Esophagus squamous epithelium (tissue), 5 donors: ENCODE measurements around the gene TFEC. TPM values are rescaled to one million over a fixed set of nuclear protein-coding genes. Genes with fewer than 3 reads are reported as not detected.
"Not testable (repeated sequence)": the region's sequence is repeated elsewhere in the genome, so short reads cannot be mapped to it uniquely, and the experiment has no call there.

Experiments
- DNase-seq: peaks from one replicate; lab custom pipeline; 2025; lab: John Stamatoyannopoulos, UW
- H3K27ac ChIP-seq, 4 donors: fragments of 200-600 bp; sonication (generic); one replicate each; pipeline ENCODE4 v1.5.1; 2016 to 2019; ENCODE audit warnings: mild to moderate bottlenecking in 1 of 4
- H3K27me3 ChIP-seq, 4 donors: fragments of 200-600 bp; sonication (generic); 1 replicate in 3 of 4; 2 replicates in 1 of 4; pipeline versions ENCODE4 v1.5.1 to v1.6.0; 2017 to 2021; ENCODE audit warnings: antibody characterized with exemption in 1 of 4
- H3K36me3 ChIP-seq, 3 donors: fragments of 200-600 bp; sonication (generic); one replicate each; pipeline ENCODE4 v1.5.1; 2016 to 2019
- H3K4me1 ChIP-seq, 3 donors: fragments of 200-600 bp; sonication (generic); one replicate each; pipeline ENCODE4 v1.5.1; 2017 to 2019
- H3K4me3 ChIP-seq, 4 donors: fragments of 200-600 bp; sonication (generic); 1 replicate in 3 of 4; 2 replicates in 1 of 4; pipeline ENCODE4 v1.5.1; 2016 to 2019; ENCODE audit warnings: mild to moderate bottlenecking in 2 of 4, moderate library complexity in 1 of 4
- H3K9me3 ChIP-seq, 3 donors: fragments of 200-600 bp; sonication (generic); one replicate each; pipeline ENCODE4 v1.5.1; 2016 to 2019
- POLR2A ChIP-seq, 4 donors: fragments of 450-650 bp; IDR thresholded peaks; one replicate each; pipeline ENCODE4 v1.6.1; 2017; ENCODE audit warnings: antibody characterized with exemption in 4 of 4, mild to moderate bottlenecking in 4 of 4, moderate library complexity in 3 of 4
- WGBS, 2 donors: methylation state at CpG; one replicate each; pipeline ENCODE4 v1.1.5; 2018; 5-methylcytosine and 5-hydroxymethylcytosine counted together
- intact Hi-C: fragments of 100-400 bp; cut with DNase I; formaldehyde crosslinking; loops from one replicate; pipeline ENCODE4 v1.15.0; 2022
- total RNA-seq, 4 donors: library from RNA; depleted of rRNA; stranded (reverse); fragments of >200 nt; gene quantifications; one replicate each; pipeline ENCODE4 v1.1.0, GENCODE V29; 2016
- TF ChIP-seq, protein P1 (sequence below), 6 experiments: fragments of 450-650 bp in 4 of 6; fragments of 200-600 bp in 2 of 6; sonication (generic) in 2 of 6; IDR thresholded peaks; one replicate each; pipeline ENCODE4 v1.5.1; 2016 to 2019; ENCODE audit warnings: antibody characterized with exemption in 6 of 6, mild to moderate bottlenecking in 4 of 6, moderate library complexity in 4 of 6
- donor health status: DM: yes; HTN: yes; CAD: no.

TFEC gene
- total RNA-seq, 4 donors from 2014 or later: 0.40 to 2.7 (median 1.6) TPM; not detected in 1

DNA sequence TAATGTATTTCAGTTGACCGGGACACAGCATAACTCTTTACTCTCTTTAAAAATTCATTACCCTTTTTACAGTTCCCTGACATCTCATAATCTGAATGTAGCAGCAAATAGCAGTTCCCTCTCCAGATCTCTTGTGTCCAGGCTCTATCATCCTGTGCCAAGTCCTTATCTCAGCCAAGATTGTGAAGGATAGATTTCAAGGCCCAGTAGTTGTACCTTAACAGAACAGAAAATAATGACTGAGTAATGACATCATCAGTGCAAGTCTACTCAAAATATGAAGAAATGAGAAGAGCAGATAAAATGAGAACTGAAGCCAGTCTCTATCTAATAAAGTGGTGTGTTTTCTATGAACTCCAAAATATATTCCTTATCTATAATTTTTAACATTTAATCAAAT, 92.6 kb downstream of the TFEC start:
- H3K4me3 ChIP-seq: no peak overlapping the region
- 79 to 85% methylated on average over 1 of the region's 1 CpG for WGBS, 2 donors
- intact Hi-C loops: no loop called here
- no peak overlapping the region for H3K27ac ChIP-seq
- no peak for TF ChIP-seq POLR2A (IDR thresholded peaks at IDR 0.05)
- TF ChIP-seq, protein P1, sequence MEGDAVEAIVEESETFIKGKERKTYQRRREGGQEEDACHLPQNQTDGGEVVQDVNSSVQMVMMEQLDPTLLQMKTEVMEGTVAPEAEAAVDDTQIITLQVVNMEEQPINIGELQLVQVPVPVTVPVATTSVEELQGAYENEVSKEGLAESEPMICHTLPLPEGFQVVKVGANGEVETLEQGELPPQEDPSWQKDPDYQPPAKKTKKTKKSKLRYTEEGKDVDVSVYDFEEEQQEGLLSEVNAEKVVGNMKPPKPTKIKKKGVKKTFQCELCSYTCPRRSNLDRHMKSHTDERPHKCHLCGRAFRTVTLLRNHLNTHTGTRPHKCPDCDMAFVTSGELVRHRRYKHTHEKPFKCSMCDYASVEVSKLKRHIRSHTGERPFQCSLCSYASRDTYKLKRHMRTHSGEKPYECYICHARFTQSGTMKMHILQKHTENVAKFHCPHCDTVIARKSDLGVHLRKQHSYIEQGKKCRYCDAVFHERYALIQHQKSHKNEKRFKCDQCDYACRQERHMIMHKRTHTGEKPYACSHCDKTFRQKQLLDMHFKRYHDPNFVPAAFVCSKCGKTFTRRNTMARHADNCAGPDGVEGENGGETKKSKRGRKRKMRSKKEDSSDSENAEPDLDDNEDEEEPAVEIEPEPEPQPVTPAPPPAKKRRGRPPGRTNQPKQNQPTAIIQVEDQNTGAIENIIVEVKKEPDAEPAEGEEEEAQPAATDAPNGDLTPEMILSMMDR (IDR thresholded peaks at IDR 0.05): no peak
- H3K36me3 ChIP-seq: no peaks in the 10 kb centered on the region
- no peaks in the 10 kb centered on the region for H3K9me3 ChIP-seq
- DNase-seq: no peak
- no peaks in the 10 kb centered on the region for H3K27me3 ChIP-seq
- no peaks in the 10 kb centered on the region for H3K4me1 ChIP-seq

DNA sequence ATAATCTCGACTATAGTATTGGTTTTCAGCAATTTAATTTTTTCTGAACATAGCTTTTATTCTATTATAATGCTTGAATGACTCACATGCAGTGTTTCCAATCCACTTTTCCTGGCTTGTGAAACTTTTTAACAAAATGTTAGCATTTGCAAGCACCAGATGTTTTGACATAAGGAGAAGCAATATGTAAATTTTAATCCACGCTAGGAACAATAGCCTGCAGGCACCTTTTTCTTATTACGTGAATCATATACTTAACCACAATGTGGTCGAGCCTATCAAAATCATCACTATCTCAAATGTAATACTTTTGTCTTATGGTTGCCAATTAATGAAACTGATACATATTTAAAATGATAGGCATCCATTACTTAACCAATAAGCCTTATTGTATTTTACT, 97.1 kb downstream of the TFEC start:
- H3K9me3 ChIP-seq: no peaks in the 10 kb centered on the region
- no peaks in the 10 kb centered on the region for H3K36me3 ChIP-seq
- no peak overlapping the region for H3K4me3 ChIP-seq
- H3K27ac ChIP-seq: no peak overlapping the region
- 22 to 42% methylated on average over 4 of the region's 4 CpGs for WGBS, 2 donors
- H3K4me1 ChIP-seq: no peaks in the 10 kb centered on the region
- intact Hi-C loops: no loop called here
- no peaks in the 10 kb centered on the region for H3K27me3 ChIP-seq
- no peak for TF ChIP-seq POLR2A (IDR thresholded peaks at IDR 0.05)
- TF ChIP-seq, protein P1 (IDR thresholded peaks at IDR 0.05): no peak
- no peak for DNase-seq

DNA sequence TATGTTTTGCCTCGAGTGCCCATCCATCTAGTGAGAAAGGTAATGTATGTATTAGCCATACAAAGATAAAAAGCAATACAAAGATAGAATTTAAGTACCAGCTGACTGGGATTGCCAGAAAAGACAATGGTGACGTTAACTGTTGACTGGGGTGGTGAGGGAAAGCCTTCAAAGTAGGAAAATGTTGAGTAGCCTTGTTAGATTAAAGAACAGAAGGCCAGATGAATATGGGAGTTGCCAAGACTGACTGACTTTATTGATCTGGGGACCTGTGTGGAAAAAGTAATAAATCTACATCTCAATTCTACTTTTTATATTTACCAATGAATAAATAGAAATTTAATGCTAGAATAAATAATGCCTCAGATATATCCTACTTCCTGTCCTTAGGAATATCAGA, 97.7 kb downstream of the TFEC start:
- WGBS, 2 donors: 58 to 67% methylated on average over 2 of the region's 2 CpGs
- Histone ChIP-seq H3K9me3 (no peaks in the 10 kb centered on the region), H3K4me1 (no peaks in the 10 kb centered on the region), H3K27ac (no peak overlapping the region), H3K36me3 (no peaks in the 10 kb centered on the region), H3K4me3 (no peak overlapping the region), H3K27me3 (no peaks in the 10 kb centered on the region)
- intact Hi-C loops: no loop called here
- TF ChIP-seq, protein P1 (IDR thresholded peaks at IDR 0.05): no peak
- no peak for TF ChIP-seq POLR2A (IDR thresholded peaks at IDR 0.05)
- DNase-seq: no peak

DNA sequence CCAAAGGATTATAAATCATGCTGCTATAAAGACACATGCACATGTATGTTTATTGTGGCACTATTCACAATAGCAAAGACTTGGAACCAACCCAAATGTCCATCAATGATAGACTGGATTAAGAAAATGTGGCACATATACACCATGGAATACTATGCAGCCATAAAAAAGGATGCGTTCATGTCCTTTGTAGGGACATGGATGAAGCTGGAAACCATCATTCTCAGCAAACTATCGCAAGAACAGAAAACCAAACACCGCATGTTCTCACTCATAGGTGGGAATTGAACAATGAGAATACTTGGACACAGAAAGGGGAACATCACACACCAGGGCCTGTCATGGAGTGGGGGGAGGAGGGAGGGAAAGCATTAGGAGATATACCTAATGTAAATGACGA, 100.4 kb downstream of the TFEC start:
- H3K4me1 ChIP-seq, intact Hi-C loops, H3K27ac ChIP-seq, H3K36me3 ChIP-seq, H3K4me3 ChIP-seq, H3K9me3 ChIP-seq, DNase-seq, H3K27me3 ChIP-seq: not testable (repeated sequence)
- 67 to 92% methylated on average over 2 to 4 of the region's 4 CpGs for WGBS, 2 donors

DNA sequence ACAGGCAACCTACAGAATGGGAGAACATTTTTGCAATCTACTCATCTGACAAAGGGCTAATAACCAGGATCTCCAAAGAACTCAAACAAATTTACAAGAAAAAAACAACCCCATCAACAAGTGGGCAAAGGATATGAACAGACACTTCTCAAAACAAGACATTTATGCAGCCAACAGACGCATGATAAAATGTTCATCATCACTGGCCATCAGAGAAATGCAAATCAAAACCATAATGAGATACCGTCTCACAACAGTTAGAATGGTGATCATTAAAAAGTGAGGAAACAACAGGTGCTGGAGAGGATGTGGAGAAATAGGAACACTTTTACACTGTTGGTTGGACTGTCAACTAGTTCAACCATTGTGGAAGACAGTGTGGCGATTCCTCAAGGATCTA, 100.8 kb downstream of the TFEC start:
- H3K4me3 ChIP-seq, DNase-seq, H3K9me3 ChIP-seq, H3K27me3 ChIP-seq, H3K4me1 ChIP-seq, H3K36me3 ChIP-seq, intact Hi-C loops, H3K27ac ChIP-seq: not testable (repeated sequence)
- WGBS, 2 donors: 80 to 98% methylated on average over 3 of the region's 3 CpGs

DNA sequence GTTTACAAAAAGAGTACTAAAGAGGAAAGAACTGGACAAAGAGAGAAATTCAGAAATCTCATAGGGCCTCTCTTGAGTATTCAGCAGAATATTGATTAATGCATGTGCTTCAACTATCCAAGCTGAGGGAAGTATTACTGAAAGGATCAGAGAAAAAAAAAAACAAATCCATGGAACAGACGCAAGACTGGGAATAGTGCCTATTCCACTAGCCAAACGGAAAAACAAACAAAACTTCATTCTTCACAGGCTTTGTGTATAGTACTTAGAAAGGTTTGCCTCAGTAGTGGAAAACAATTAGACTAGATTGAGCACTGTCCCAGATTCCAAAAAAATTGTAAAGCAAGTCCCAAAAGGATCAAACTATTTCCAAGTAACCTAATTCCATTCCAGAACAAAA, 106.2 kb downstream of the TFEC start:
- Histone ChIP-seq H3K9me3 (no peaks in the 10 kb centered on the region), H3K4me3 (no peak overlapping the region), H3K36me3 (no peaks in the 10 kb centered on the region), H3K4me1 (no peaks in the 10 kb centered on the region), H3K27ac (no peak overlapping the region), H3K27me3 (no peaks in the 10 kb centered on the region)
- 8 to 35% methylated on average over 2 of the region's 2 CpGs for WGBS, 2 donors
- no peak for DNase-seq
- TF ChIP-seq, protein P1 (IDR thresholded peaks at IDR 0.05): no peak
- no peak for TF ChIP-seq POLR2A (IDR thresholded peaks at IDR 0.05)
- intact Hi-C loops: no loop called here
